HG03139 (cell line): Measurements from ENCODE around the gene BANF1.

Source experiments
- ATAC-seq: cut with Tn5 transposase; IDR thresholded peaks from one replicate; pipeline ENCODE4 v1.9.1; 2021; ENCODE audit not compliant: unreplicated experiment

The BANF1 gene

DNA sequence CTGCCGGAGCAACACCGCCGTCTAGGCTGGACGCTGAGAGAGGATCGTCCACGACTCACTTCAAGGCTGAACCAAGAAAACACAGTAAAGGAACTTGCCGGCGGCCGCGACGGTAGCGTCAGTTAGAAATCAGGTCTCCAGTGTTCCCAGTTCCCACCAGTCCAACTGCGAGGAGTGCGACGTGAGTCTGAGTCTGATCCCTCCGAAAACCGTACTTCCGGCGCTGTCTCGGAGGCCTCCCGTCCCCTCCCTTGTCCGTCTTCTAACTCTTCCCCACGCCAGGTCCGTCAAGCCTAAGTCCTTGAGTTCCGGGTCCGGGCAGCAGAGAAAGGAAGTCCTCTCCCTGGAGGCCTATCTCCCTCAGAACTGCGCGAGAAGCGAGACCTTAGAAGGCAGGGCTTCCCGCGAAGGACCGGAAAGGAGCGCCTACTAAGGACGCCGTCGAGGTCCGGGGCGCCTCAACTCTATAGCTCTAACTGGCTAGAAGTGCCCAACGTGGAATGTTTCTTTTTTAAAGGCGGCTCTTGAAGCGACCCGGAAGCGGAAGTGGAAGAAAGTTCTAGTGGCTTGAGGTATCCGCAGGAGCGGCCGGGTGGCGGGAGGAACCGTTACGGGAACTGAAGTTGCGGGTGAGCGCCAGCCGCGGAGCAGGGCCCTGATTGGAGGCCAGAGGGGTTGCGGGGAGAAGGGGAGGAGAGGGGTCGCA, at the start of gene BANF1, which contains the start of gene EIF1AD:
BANF1 (plus strand) TSS at position 562 of the 706 bp plus-strand sequence. CDS start 748 bp downstream, outside the sequence.
EIF1AD (minus strand) TSS at position 216 of the 706 bp plus-strand sequence. CDS start 1,768 bp downstream, outside the sequence.
- ATAC-seq: peak; percentile 67

- ATAC-seq: no peak
These were observed 48.8 kb upstream of the BANF1 start for GRCh38 chr11:65953471-65953870.

DNA sequence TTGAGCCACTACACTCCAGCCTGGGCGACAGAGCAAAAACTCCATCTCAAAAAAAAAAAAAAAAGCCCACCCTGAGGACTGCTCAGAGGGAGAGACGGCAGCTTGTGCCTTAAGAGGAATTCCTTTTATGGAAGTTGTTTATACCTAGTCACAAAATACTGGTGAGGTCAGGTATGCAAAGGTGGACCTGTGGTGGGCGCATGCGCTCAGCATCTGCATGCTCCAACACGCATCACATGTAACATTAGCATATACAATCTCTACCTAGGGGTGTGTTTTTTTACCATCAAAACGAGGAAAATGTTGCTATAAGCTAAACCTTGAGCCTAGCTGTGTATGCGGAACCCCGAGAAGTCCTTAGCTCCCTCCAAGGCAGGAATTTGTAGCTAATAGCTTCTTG, 47.5 kb upstream of the BANF1 start:
- no peak for ATAC-seq

DNA sequence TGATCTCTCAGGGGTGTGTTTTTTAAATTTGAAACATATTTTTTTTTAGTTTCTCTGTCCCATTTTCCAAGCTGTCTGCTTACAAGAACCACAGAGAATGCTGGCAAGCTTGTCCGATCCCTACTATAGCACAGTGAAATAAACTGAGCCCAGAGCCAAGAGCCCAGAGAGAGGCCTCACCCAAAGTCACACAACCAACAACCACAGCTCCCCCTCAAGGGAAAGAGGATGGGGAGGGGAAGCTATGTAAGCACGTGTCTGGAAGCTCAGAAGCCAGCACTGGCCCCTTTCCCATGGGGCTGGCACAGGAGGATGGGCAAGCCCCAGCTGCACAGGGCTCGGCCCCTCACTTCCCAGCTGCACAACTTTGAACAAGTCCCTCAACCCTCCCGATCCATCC, 44.0 kb upstream of the BANF1 start:
- no peak for ATAC-seq

DNA sequence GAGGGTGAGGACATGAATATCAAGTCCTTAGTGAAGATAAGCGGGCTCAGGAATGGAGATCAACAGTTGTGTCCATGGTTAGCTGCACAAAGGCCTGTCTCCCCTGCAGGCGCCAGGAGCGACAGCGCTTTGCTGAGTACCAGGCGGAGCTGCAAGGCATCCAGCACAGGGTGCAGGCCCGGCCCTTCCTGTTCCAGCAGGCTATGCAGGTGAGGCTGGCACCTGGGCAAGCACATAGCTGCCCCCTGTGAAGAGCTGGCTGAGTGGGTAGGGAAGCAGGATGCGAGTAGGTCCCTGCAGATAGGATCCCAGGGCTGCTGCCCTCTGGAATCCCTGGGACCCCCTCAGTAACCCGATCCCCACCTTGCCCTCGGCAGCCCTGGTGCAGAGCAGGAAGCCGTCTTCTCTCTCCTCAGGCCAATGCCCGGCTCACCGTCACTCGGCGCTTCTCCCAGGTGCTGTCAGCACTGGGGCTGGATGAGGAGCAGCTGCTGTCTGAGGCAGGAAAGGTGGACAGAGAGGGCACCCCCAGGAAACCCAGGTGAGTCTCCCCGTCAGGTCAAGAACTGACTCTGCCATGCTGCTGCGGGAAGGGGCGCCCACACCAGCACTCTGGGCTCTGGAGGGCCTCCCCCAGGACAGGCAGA, 43.4 kb upstream of the BANF1 start:
- no peak for ATAC-seq

- ATAC-seq: no peak
These were observed 41.5 kb upstream of the BANF1 start for GRCh38 chr11:65960824-65961266.

DNA sequence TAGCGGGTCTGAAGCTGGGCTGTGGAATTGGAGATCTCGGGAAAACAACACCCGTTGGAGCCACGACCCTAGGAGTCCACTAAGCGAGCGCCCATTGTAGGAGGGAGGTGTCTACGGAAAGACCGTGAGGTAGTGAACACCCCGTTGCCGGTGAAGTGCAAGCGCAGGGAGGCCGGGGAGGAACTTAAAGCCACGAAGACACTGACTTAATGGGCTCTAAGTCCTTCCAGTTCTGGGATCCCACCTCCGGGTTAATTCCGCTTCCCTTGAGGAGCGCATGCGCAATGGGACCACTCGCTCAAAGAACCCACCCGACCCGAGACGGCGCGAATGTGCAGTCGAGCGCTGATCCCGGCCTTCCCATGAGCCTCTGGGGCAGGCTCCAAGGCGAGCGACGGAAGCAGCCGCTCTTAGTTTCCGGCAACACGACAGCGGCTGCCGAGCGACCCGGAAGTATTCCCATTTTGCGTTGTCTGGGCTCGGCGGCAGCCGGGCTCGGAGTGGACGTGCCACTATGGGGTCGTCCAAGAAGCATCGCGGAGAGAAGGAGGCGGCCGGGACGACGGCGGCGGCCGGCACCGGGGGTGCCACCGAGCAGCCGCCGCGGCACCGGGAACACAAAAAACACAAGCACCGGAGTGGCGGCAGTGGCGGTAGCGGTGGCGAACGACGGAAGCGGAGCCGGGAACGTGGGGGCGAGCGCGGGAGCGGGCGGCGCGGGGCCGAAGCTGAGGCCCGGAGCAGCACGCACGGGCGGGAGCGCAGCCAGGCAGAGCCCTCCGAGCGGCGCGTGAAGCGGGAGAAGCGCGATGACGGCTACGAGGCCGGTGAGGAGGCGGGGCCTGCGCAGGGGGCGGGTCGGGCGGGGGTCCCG, 40.8 kb upstream of the BANF1 start, which contains the start of gene SART1:
SART1 (plus strand) TSS at position 468 of the 874 bp plus-strand sequence; CDS start at position 515, 47 bp downstream.
- peak; percentile 82 for ATAC-seq

DNA sequence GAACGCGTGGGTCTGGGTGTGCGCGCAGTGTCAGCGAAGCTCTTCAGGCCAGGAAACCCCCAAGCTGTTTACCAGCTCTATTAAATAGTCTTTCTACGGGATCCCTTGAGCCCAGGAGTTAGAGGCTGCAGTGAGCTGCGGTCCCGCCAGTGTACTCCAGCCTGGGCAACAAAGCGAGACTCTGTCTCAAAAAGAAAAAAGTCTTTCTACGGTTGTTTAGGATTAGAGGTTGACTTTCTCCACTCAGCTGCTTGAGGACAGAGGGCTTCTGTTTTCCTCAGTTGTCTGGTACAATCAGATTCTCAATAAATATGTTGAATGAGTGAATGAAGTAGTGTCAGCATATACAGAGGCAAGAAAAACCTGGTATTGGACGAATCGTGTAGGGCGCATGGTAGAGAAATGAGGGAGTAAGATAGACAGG, 40.1 kb upstream of the BANF1 start:
- ATAC-seq: no peak

DNA sequence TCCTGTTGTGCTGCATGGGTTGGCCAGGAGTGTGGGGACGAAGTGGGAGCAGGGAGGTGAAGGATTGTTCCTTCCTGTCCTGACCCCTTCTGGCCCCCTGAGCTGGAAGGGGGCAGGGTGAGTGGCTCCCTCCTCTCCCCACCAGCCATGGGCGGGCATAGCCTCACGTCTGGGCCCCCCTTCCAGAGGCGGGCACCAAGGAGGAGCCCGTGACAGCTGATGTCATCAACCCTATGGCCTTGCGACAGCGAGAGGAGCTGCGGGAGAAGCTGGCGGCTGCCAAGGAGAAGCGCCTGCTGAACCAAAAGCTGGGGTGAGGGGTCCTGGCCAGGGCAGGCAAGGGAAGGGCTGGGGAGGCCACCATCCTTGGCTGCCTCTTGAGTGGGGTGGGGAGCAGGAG, 37.4 kb upstream of the BANF1 start:
- ATAC-seq: no peak

- ATAC-seq: no peak
These were observed 36.1 kb upstream of the BANF1 start for GRCh38 chr11:65965986-65966762.

DNA sequence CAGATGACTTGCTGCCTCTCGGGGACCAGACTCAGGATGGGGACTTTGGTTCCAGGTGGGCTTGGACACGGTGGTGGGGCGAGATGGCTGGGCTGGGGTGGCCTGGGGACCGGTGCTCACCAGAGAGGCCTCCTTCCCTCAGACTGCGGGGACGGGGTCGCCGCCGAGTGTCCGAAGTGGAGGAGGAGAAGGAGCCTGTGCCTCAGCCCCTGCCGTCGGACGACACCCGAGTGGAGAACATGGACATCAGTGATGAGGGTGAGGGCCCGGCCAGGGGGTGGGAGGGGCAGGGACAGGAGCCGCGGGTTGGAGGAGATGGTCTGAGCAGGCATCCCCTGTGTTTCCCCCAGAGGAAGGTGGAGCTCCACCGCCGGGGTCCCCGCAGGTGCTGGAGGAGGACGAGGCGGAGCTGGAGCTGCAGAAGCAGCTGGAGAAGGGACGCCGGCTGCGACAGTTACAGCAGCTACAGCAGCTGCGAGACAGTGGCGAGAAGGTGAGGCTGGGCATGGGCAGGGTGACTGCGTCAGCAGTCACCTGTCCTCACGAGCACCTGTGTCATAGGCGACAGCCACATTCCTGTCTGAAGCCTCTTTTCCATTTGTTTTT, 34.9 kb upstream of the BANF1 start:
- no peak for ATAC-seq

GRCh38 chr11:65968600-65969482, 33.5 kb upstream of the BANF1 start:
- no peak for ATAC-seq

DNA sequence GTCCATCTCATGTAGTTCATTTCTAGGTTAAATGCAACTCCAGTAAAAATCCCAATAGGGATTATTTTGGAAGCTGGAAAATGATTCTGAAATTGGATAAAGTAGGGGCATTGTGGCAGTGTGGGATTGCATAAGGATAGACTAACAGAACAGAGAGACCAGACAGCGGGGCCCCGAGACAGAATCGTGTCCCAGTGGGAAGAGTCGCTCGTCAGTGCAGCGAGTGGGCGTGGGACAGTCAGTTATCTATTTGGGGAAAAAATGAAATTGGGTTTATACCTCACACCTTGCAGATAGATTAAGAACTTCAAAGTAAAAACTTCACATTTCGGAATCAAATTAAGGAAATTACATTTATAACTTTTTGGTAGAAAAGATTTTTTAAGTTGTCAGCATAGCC, 30.2 kb upstream of the BANF1 start:
- ATAC-seq: no peak

DNA sequence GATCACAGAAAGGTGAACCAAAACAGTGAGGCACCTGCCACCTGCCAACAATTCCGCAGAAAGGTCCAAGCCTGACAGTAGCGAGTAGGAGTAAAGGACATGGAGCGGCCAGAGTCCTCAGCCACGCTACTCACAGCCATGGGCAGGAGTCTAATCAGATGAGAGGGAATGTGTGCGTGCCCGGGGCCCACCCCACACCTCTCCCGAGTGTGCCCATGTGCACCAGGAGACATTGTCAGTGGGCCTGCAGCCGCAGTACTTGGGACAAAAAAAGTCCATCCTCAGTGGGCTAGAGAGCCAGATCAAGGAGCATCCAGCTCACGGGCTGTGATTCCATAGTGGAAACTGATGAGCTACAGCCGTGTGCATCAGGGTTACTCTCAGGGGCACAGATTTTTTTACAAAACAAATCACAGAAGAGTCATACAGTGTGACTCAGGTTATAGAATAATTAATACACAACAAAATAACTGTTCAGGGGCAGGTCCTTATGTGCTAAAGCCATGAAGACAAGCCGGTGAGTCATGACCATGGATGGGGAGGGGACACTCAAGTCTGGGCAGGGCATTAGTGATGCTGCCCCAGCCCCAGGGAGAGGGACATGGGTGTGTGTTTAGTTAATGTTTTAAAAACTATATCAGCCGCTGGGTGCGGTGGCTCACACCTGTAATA, 28.7 kb upstream of the BANF1 start:
- no peak for ATAC-seq

DNA sequence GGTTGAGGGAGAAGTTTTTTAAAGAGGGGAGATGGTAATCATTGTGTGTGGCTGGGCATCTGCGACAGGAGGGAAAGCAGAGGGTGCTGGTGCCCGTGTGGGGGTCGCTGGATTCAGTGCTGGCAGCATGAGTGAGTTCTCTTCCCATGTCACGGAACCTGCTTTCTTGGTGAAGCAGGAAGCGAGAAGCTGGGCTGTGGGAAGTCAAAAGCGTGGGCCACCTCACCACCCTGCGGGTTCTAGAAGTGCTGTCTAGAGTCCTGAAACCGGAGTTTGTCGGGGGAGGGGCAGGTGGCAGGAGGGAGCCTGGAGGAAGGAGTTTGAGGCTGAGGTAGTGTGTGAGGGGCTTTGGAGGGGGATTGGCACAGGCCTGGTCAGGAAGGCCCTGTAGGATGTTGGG, 26.5 kb upstream of the BANF1 start:
- no peak for ATAC-seq

- no peak for ATAC-seq
These were observed 25.8 kb upstream of the BANF1 start for GRCh38 chr11:65976216-65977176.

GRCh38 chr11:65977621-65978390, 24.5 kb upstream of the BANF1 start:
- no peak for ATAC-seq
